ENCODE data around the gene SAP30L.

SAP30L gene

DNA sequence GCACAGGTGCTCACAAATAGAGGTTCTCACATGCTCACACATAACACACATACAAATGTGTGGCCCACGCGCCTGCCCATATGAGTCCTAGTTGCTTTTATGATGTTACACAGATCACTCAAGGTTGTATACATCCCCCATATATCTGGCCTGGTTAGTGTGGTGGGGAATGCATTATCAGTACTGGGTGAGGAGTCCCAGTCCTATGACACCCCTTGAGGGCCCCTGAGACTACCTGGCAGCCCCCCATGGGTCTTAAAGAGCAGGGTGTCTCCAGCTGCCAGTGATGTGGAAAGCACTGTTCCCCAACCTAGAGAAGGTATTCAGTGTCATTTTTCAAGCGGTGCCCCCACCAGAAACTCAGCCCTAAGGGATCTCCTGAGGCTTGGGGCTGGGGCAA is 35.0 kb downstream of the SAP30L start:
- DNase-seq (ENCODE audit: low spot score): no peak

DNA sequence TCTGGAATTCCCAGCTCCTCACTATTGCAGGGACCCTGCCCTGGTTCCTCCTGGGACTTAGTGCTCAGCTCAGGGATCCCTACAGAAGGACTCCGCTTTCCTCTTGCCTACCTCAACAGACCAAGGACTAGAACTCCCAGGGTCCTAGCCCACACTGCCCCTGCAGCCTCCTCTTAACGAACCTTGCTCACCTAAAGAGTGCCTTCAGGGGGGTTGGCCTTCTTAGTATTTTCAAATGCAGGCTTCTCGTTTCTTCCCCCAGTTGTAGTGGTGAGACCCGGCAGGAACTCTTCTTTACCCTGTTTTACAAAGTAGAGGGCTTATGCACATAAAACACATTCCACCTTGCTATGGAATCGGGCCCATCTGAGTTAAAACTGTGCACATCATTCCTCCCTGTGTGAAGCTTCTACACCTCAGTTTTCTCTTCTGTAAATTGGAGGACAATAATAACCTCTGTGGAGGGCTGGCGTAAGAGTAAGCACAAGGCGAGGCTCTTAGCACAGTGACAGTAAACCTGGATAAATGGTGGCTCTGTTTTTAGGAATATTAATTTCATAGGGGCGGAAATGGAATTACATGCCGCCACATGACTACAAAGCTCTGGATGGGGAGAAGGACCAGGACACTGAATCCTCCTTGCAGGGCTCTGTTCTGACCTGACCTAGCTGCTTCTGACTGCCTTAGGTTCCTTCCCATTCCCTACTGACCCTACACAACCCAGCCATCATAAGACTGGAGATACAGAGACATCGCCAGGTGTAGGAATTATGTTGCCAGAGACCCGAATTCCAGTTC is 36.0 kb downstream of the SAP30L start:
- no peak for DNase-seq (ENCODE audit: low spot score)

- no peak for DNase-seq (ENCODE audit: low spot score)
Measured at GRCh38 chr5:154482528-154483449, 37.0 kb downstream of the SAP30L start.

DNA sequence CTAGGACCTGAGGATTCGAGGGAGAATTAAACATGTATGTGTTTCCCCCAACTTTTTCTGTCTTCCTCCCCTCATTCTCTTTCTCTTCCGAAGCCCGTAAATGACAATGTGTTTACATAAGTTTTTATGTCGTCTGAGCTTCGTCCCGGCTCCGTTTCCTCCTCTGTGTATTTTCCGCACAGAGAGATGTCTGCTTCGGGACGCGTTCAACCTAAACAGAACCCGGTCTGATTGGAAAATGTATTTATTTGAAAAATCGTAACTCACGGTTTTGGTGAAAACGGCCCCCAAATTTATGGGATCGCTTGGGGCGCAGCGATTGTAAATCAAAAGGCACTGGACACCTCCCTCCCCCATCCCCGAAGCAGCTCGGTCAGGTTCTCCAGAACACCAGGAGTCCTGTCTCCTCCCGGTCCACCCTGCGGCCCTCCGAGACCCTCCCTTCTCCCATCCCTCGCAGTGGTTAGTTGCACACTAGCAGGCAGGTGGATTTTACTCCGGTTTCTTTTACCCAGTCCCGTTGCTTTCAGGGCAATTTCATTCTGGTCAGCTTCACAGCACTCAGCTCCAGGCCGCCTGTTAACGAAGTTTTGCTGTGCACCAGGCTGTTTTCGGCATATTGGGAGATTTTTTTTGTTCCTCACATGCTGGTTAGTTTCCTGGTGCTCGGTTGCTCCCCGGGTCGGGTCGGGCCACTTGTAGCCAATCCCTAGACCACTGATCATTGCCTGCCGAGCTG is 38.0 kb downstream of the SAP30L start:
- no peak for DNase-seq (ENCODE audit: low spot score)

DNA sequence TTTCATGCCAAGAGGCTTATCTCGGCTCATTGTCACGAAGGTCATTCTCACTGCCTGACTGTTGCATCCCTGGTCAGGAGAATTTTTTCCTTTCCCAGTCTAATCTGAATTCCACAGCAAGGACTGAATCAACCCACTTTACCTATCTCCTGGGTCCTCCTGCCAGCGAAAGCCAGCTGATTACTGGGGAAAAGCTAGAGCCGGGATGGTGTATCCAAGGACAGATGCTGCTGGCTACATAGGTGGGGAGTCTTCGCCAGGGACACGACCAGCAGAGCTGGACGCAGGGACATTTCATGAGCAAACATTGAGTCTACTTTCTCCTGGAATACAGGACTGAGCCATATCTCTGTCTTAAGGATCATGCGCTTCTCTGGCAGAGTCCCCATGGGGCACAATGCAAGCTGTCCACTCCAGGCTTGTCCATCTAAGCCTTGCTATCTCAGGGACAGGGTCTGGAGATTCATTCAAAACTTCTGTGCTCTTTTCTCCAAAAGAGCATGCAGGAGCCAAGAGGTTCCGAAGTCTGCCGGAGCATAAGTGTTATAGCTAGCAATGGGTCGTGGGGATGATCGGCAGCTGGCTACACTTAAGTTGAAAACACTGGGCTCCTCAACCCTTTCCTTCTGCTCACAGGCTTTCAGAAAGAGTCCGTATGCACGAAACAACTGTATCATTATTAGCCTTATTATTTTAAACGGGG is 38.7 kb downstream of the SAP30L start:
- no peak for DNase-seq (ENCODE audit: low spot score)

DNA sequence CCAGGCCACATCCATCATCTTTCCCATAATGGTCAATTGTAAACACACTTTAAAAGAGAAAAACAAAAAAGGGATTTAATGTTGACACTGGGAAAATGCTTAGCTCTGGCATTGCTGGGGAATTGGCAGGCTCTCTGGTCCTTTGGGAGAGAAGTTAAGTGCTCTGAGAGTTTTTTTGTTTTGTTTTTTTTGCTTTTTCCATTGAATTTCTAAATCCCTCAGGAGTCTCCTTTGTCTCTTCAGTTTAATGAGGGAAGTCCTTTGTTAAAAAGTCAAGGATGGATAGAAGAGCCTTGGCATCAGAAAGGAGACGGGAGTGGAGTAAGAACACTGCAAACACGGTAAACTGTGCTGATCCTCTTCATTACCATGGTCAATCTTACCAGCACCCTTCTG is 39.3 kb downstream of the SAP30L start:
- DNase-seq (ENCODE audit: low spot score): no peak

- no peak for DNase-seq (ENCODE audit: low spot score)
Measured at GRCh38 chr5:154485850-154486426, 40.1 kb downstream of the SAP30L start.

- no peak for DNase-seq (ENCODE audit: low spot score)
Measured at GRCh38 chr5:154486427-154486866, 40.6 kb downstream of the SAP30L start.

DNA sequence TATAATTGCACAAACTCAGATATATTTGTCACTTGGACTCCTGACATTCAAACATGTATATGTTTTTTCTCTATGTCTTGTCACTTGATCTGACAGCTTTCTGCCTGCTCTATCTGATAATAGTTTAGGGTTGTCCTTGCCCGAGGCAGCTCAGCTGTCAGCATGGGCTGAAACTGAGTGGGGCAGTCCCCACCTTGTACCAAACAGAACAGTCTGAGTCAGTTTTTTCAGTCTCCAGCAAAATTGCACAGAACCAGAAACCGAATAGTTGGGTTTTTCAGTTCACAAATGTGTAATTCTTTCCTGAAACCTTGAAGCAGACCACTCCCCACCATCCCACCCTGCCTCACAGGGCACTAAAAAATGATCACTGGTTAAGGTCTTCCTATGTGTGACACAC is 41.7 kb downstream of the SAP30L start:
- no peak for DNase-seq (ENCODE audit: low spot score)

DNA sequence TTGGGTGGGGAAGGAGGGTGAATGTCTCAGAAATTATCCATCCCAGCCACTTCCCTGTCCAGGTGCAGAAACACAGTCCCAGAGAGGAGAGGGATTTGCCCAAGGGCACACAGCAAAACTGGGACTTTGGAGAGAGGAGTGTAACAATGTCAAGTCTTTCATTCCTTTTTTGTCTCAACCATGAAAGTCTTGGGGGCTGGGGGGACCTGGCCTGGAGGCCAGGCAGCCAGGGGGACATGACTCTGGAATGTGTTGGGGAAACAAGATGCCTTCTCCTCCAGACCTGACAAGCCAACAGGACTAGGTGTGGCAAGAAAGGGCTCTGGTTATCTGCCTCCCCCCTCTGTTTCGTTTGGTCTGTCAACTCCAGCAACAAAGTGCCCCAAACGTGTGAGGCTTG is 46.1 kb downstream of the SAP30L start:
- no peak for DNase-seq (ENCODE audit: low spot score)

DNA sequence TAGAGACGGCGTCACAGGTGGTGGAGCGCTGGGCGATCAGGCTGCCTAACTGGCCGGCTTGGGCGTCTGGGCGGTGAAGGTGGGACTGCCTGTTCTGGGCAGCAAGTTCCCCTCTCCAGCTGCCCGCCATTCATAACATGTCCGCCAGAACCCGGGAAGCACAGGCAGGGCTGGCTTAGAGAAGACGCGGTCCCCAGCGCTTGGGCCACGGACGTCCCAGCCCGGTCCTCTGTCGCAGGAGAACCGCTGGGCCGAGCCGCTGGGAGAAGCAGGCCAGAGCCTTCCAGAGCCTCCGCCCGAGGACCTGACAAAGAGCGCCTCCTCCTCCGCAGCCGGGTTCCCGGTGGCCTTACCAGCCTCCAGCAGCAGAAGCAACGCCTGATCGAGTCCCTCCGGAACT is 47.5 kb downstream of the SAP30L start:
- no peak for DNase-seq (ENCODE audit: low spot score)

- DNase-seq (ENCODE audit: low spot score): no peak
Measured at GRCh38 chr5:154494036-154494435, 48.2 kb downstream of the SAP30L start.

DNA sequence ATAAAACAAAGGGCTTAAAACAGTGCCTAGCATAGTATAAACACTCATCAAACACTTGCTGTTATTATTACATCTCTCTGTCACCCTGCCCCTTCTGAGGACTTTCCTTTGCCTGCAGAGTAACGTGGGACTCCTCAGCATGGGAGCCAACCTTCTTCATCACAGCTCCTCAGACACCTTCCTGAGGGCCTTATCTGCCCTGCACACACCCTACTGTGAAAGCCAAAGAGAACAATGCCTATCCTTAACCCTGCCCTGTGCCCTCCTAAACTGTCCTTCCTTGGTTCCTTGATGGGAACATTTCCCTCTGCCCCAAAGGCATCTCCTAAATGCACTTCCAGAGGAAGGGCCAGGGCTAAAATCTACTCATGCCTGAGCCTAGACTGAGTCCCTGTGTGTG is 52.8 kb downstream of the SAP30L start:
- no peak for DNase-seq (ENCODE audit: low spot score)

DNA sequence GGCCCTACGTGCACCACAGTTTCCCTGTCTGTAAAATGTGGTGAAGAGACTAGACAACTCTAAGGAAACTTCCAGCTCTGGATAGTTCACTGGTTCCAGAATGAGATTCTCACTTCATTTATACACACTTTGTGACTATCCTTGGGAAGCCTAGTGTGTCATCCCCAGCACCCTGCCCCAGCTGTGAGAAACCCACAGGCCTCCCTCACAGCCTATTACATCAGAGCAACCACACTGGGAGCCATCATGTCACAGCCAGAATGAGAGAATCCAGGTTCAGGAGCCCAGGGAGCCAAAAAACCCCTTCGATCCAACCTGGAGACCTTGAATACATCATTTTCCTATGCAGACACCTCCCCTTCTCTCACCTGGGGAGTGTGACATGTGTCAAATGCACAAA is 53.2 kb downstream of the SAP30L start:
- DNase-seq (ENCODE audit: low spot score): no peak

DNA sequence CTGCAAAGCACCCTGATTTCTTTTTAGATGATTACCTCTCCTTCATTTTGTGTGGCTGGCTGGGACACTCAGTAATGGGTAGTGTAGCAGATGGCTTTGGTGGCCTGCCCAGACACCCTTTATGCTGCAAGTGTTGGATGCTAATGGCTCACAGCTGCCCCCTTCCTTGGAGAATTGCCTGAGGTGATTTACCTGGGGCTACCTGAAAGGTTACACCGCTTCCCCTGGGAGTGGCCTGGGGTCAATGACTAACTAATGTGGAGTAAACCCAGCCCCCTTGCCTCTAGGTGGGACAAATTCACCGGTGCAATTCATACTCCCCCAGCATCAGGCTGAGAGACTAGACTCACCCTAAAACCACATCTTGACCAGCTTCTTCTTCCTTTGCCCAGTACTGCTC is 55.8 kb downstream of the SAP30L start:
- no peak for DNase-seq (ENCODE audit: low spot score)

DNA sequence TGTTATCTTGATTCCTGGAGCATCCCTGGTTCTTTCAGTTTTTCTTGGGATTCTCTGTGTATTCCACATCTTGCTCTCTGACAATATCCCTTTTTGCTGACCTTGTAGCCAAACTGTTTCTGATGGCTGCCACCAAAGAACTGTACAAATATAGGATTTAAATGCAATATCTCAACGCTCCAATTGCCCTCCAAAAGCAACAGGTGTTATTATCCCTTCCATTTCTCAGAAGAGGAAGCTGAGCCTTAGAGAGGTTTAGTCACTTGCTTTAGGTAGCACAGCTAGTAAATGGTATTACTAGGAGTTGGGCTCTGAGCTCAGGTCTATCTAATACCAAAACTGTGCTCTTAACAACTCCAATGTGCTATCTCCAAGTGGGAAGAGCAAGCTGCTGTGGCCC is 56.4 kb downstream of the SAP30L start:
- no peak for DNase-seq (ENCODE audit: low spot score)

DNA sequence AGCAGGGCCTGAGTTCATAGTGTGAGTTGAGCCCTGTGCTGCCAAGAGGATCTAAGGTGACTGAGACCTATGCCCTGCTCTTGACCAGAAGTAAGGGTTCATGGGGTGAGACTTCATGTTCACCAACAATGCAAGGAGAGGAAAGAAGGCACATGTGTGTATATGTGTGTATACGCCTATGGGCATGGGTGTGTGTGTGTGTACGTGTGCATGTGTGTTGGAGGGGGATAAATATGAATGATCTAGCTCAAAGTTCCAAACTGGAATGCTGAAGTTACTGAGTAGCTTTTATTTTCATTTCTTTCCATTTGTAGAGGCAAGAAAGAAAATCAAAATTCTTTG is 57.9 kb downstream of the SAP30L start:
- no peak for DNase-seq (ENCODE audit: low spot score)

DNA sequence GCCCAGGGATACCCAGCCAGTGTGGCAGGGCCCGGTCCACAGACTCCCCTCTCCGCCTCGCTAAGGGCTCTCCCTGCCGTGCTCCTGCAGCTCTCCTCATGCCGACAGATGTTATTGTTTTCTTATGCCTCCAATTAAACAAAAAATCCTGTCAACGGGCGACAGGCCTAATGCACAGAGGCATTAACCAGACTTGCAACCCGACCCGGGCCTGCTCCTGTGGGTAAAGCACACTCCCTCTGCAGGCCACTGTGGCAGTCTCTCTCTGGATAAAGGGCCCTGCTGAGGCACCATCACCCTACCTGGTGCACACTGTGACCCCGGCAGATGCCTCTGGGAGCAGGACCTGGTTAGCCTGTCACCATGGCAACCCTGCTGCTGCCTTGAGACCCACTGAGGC is 59.8 kb downstream of the SAP30L start:
- DNase-seq (ENCODE audit: low spot score): no peak

DNA sequence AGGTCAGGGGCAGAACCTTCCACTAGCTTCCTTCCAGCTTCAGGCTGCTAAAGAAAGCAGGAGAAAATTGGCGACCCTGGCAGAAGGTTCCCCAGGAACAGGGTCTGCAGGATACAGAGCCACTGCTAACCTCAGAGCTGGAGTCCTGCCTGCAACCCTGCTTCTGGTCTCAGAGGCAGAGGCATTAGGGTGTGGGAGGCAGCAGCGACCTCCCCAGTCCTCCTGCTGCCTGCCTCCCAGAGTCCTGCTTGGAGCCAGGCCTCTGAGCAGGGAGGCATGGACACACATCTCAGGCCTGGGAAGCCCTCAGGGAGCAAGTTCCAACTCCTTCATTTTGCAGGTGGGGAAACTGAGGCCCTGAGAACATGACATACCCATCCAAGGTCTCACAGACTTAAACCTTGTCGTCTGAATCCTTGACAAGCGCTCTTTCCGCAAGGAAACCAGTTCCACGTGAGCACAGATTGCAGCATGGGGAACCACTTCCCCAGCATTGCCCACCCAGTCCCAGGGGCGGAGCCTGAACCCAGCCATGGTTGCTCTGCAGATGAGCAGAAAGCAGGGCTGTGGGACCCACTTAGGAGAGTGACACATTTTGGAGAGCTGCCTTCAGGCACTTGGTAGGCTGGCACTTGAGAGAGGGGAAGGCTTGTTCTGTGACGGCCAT is 60.4 kb downstream of the SAP30L start:
- no peak for DNase-seq (ENCODE audit: low spot score)

DNA sequence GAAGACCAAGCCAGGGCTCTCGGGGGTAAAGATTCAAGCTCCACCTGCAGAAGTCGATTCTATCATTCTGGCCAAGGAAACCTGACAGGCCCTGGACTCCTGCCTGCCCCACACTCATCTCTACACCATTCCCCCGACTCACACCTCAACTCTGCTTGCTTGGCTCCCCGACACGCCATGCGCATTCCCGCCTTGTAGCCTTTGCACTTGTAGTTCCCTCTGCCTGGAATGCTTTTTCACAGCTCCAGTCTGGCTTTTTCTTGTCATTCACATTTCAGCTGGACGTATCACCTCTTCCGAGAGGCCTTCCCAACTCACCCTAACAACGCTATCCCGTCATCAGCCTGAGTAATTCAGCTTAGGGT is 60.9 kb downstream of the SAP30L start:
- DNase-seq (ENCODE audit: low spot score): no peak

GRCh38 chr5:154508114-154508513 is 62.3 kb downstream of the SAP30L start:
- no peak for DNase-seq (ENCODE audit: low spot score)
